ENCODE measurements around the gene FLT3. TPM values are rescaled to one million over a fixed set of nuclear protein-coding genes. Genes with fewer than 3 reads are reported as not detected.

The FLT3 gene
- total and polyA plus RNA-seq, 2 donors (not counting 1 experiment from before 2014, with no cell fraction given): 0.13 to 0.42 TPM

- no peak overlapping the region for H2AFZ ChIP-seq (ENCODE audit: insufficient read depth, low read depth, low read length, poor library complexity, severe bottlenecking)
- ATAC-seq (ENCODE audit: low read depth) (no peak), DNase-seq (no peak)
- intact Hi-C loops (cut with micrococcal nuclease): loop anchor here (5.0 kb wide), 1 partner anchor 33 kb away; no protein-coding TSS in a partner anchor
- no peaks in the 10 kb centered on the region for H3K79me2 ChIP-seq (ENCODE audit: control insufficient read depth, insufficient read depth, low read length)
- Mint-ChIP-seq H3K4me3 (no peak overlapping the region), H3K27ac (no peak overlapping the region), H3K4me1 (peaks cover 12% of the 10 kb centered on the region), H3K9me3 (ENCODE audit: insufficient read depth) (no peaks in the 10 kb centered on the region), H3K27me3 (no peaks in the 10 kb centered on the region)
- H3K9me3 ChIP-seq (ENCODE audit: control extremely low read depth in 1 of 3, control insufficient read depth in 2 of 3, insufficient read depth in 1 of 3, low read length in 2 of 3): peaks cover 0 to 3% (median 0%) of the 10 kb centered on the region in 3 donors
- H3K27me3 ChIP-seq (replicated peaks in 1 of 4; ENCODE audit: control extremely low read depth in 1 of 4, control insufficient read depth in 3 of 4, insufficient read depth in 4 of 4, low read length in 3 of 4): no peaks in the 10 kb centered on the region
- ChIA-PET POLR2A (no interaction called here), CTCF (interaction anchor here (1.0 kb wide), 1 partner anchor 16 kb away, joined by 4 read pairs; no protein-coding TSS in a partner anchor)
- no peaks in the 10 kb centered on the region for H3K36me3 ChIP-seq (replicated peaks in 1 of 2; ENCODE audit: control extremely low read depth in 1 of 2, control insufficient read depth in 1 of 2, extremely low read depth in 1 of 2, insufficient read depth in 2 of 2, low read length in 1 of 2)
- no peak overlapping the region for H3K4me2 ChIP-seq (replicated peaks; ENCODE audit: low read depth, low read length, poor library complexity, severe bottlenecking)
- H3K4me3 ChIP-seq (ENCODE audit: control extremely low read depth in 1 of 5, extremely low read depth in 1 of 5, insufficient read depth in 1 of 5, low read depth in 2 of 5, low read length in 4 of 5): no peak overlapping the region
- H3K27ac ChIP-seq (ENCODE audit: low read length in 2 of 2): no peak overlapping the region
- peaks cover 2 to 12% of the 10 kb centered on the region in 2 donors for H3K4me1 ChIP-seq (ENCODE audit: control insufficient read depth in 2 of 2, insufficient read depth in 2 of 2, low read length in 2 of 2)
- WGBS (ENCODE audit: insufficient coverage): 100% methylated on average over 3 of the region's 3 CpGs
- TF ChIP-seq EZH2 (IDR thresholded peaks at IDR 0.05; ENCODE audit: borderline replicate concordance, insufficient read depth, low read depth, low read length, poor library complexity, severe bottlenecking) (no peak), CTCF (IDR thresholded peaks at IDR 0.05) (no peak)
- no peak overlapping the region for H3K9ac ChIP-seq (ENCODE audit: low read length)
- no peaks in the 10 kb centered on the region for H4K20me1 ChIP-seq (ENCODE audit: control insufficient read depth, insufficient read depth, low read length, poor library complexity, severe bottlenecking)
Observed at GRCh38 chr13:28014301-28014700, 86.1 kb downstream of the FLT3 start.

- no CpG with 5 or more reads among the region's 1 CpG for WGBS (ENCODE audit: insufficient coverage)
Observed at GRCh38 chr13:28013482-28013881, 86.9 kb downstream of the FLT3 start.

More at GRCh38 chr13:28013482-28013881, 86.9 kb downstream of the FLT3 start:
- Mint-ChIP-seq H3K27me3 (no peaks in the 10 kb centered on the region), H3K27ac (no peak overlapping the region), H3K9me3 (ENCODE audit: insufficient read depth) (no peaks in the 10 kb centered on the region), H3K4me1 (peaks cover 12% of the 10 kb centered on the region), H3K4me3 (no peak overlapping the region)
- POLR2A ChIA-PET: no interaction called here
- DNase-seq: no peak
- Histone ChIP-seq H3K4me2 (replicated peaks; ENCODE audit: low read depth, low read length, poor library complexity, severe bottlenecking) (no peak overlapping the region), H3K36me3 (replicated peaks in 1 of 2; ENCODE audit: control extremely low read depth in 1 of 2, control insufficient read depth in 1 of 2, extremely low read depth in 1 of 2, insufficient read depth in 2 of 2, low read length in 1 of 2) (no peaks in the 10 kb centered on the region), H2AFZ (ENCODE audit: insufficient read depth, low read depth, low read length, poor library complexity, severe bottlenecking) (no peak overlapping the region), H3K9ac (ENCODE audit: low read length) (no peak overlapping the region), H3K27ac (ENCODE audit: low read length in 2 of 2) (no peak overlapping the region), H3K27me3 (replicated peaks in 1 of 4; ENCODE audit: control extremely low read depth in 1 of 4, control insufficient read depth in 3 of 4, insufficient read depth in 4 of 4, low read length in 3 of 4) (no peaks in the 10 kb centered on the region), H3K9me3 (ENCODE audit: control extremely low read depth in 1 of 3, control insufficient read depth in 2 of 3, insufficient read depth in 1 of 3, low read length in 2 of 3) (peaks cover 0 to 3% (median 0%) of the 10 kb centered on the region in 3 donors), H4K20me1 (ENCODE audit: control insufficient read depth, insufficient read depth, low read length, poor library complexity, severe bottlenecking) (no peaks in the 10 kb centered on the region), H3K4me1 (ENCODE audit: control insufficient read depth in 2 of 2, insufficient read depth in 2 of 2, low read length in 2 of 2) (peaks cover 2 to 12% of the 10 kb centered on the region in 2 donors), H3K4me3 (ENCODE audit: control extremely low read depth in 1 of 5, extremely low read depth in 1 of 5, insufficient read depth in 1 of 5, low read depth in 2 of 5, low read length in 4 of 5) (no peak overlapping the region), H3K79me2 (ENCODE audit: control insufficient read depth, insufficient read depth, low read length) (no peaks in the 10 kb centered on the region)
- ATAC-seq (ENCODE audit: low read depth): no peak
- CTCF ChIA-PET: interaction anchor here (1.0 kb wide), 1 partner anchor 16 kb away, joined by 4 read pairs; no protein-coding TSS in a partner anchor
- intact Hi-C loops (cut with micrococcal nuclease): loop anchor here (5.0 kb wide), 1 partner anchor 34 kb away; no protein-coding TSS in a partner anchor
- TF ChIP-seq EZH2 (IDR thresholded peaks at IDR 0.05; ENCODE audit: borderline replicate concordance, insufficient read depth, low read depth, low read length, poor library complexity, severe bottlenecking) (no peak), CTCF (IDR thresholded peaks at IDR 0.05) (no peak)
